ENCODE measurements around the gene TNIP3.
A peak's percentile ranks its signal among the peaks of the same experiment; 100 is the strongest.
"Not testable (repeated sequence)": the region's sequence is repeated elsewhere in the genome, so short reads cannot be mapped to it uniquely, and the experiment has no call there.

TNIP3 gene

DNA sequence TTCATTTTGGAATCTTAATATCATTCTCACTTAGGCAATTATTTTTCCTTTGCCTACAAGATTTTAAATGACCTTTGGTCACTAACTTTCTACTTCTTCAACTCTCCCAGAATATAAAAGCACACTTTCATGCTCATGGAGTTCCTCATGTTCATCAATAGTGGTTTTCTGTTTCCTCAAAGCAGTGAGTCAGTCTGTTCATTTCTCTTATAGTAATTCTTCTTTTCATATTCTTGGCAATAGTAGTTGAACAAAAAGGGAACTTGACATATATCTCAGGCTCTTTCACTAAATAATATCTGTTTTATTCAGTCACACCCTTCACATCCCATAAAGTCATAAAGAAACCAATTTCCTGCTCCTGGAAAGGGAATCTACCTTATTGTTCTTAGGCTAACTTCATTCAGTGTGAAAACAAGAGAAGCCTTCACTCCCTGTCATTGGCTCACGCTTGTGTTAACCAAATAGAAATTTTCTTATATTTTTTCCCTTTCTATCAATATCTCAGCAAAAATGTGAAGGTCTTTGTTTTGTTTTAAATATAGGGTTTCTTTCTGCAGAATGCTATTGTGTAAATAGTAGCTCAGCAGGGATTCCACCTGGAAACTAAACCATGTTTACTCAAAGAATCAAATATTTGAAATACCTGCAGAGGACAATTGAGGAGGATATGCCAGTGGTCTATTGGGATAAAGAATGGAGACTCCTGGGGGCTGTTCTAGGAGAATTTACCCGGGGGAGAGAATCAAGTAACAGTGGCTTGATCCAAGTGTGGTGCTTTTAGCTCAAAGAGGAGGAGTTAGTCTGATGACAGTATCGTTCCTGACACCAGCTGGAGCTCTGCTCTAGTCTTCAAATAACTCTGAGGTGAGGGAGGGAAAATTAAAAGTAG is 13.4 kb upstream of the TNIP3 start:
- DNase-seq (ENCODE audit: low spot score), result no peak

DNA sequence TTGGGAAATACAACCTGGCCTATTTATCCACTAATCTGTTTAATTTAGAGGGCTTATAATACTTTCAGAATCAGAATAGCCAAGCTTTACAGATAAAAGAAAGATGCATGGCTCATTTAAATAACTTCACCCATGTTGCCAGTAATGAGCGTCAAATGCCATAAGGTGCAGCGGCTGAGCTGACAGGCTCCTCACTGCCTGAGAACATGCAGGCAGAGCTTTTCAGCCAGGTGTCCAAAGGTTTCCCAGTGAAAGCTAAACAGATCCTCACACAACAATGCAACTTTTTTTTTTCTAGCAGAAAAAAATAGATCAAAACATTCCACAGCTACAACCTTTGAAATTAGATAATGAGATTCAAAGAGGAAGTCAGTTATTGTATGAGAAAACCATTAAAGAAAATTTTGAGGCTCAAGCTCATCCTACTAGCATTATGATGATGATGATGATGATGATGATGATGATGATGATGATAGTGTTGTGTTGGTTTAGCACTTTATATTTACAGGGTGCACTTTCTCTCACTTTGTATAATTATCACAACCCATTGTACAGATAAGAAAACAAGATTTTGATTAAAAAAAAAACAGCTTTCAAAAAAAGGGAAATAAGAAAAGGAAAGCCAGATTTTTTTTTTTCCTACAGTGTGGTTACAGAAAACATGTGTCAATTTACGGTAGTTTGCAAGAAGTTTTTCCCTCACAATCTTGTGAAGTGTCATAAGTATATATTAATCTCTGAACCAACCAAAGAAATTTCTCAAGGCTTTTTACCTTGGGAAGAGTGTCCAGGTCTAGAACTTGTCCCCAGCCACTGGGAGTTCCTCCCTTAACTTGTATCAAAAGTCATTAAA is 12.2 kb upstream of the TNIP3 start:
- no peak for DNase-seq (ENCODE audit: low spot score)

DNA sequence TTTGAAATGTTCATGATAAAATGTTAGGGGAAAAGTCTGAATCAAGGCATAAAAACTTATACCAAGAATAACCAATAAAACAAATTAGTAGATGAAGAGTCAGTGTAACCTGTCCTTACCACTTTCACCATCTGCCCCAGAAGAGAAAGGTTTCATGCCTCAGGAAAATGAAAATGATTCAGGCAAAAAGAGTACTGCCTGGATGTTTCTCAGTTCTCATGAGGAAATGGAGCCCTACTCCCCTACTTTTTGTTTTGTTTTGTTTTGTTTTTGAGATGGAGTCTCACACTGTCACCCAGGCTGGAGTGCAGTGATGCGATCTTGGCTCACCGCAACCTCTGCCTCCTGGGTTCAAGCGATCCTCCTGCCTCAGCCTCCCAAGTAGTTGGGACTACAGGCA is 7.4 kb upstream of the TNIP3 start:
- DNase-seq (ENCODE audit: low spot score), result not testable (repeated sequence)

DNA sequence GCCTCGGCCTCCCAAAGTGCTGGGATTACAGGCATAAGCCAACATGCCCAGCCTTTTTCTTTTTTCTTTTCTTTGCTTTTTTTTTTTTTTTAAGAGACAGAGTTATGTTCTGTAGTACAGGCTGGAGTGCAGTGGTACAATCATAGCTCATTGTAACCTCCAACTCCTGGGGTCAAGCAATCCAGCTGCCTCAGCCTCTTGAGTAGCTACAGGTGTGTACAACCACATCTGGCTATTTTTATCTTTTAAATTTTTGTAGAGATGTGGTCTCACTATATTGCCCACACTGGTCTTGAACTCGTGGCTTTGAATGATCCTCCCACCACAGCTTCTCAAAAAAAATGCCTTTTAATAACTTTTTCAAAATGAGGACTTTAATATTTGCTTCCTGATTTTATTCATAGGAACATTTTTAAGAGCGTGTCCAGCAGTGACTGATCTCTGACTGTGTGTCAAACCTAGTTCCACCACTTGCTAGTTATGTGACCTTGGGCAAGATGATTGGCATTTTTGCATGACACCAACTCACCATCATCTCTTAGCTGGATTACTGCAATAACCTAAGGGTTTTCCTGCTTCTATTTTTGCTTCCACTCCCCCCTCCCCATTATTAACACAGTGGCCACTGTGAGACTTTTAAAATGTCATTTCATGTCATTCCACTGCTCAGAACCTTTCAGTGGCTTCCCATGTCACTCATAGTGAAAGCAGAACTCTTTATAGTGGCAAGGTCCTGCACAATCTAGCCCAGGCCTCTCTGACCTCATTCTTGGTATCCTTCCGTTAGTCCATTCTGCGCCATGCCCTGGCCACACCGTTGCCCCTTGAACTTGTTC is 4.5 kb upstream of the TNIP3 start:
- DNase-seq (ENCODE audit: low spot score), result no peak

DNA sequence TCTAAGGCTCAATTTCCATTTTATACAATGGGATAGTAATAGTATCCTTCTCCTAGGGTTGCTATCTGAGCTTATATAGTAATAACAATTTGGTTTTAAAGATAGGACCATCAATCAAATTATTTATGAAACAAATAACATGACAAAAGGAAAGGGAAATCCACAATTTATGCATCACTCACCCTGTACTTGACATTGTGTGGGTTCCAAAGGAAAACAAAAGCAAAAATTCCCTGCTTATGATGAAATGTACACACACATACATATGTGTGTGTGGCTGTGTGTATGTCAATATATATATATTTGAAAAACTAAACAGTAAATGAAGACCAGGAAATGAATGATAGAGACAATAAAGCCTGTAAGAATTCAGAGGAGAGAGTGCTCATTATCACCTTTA is 2.9 kb upstream of the TNIP3 start:
- no peak for DNase-seq (ENCODE audit: low spot score)

DNA sequence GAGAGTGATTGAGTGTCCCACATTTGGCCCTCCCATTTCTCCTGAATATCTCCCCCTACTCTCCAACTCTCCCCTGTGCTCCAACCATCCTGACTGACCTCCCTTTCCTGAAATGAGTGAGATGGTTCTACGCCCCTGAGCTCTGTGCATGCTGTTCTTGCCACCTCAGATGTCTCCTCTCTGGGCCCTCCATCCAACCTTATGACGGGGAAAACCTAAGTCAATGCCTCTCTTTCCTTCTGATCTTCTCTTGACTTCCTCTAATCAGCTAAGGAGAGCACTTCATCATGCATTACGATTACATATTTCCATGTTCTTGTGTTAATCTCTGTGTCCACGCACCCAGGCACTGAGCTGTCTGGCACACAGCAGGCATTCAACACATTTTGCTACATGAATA is 1.1 kb upstream of the TNIP3 start:
- no peak for DNase-seq (ENCODE audit: low spot score)

DNA sequence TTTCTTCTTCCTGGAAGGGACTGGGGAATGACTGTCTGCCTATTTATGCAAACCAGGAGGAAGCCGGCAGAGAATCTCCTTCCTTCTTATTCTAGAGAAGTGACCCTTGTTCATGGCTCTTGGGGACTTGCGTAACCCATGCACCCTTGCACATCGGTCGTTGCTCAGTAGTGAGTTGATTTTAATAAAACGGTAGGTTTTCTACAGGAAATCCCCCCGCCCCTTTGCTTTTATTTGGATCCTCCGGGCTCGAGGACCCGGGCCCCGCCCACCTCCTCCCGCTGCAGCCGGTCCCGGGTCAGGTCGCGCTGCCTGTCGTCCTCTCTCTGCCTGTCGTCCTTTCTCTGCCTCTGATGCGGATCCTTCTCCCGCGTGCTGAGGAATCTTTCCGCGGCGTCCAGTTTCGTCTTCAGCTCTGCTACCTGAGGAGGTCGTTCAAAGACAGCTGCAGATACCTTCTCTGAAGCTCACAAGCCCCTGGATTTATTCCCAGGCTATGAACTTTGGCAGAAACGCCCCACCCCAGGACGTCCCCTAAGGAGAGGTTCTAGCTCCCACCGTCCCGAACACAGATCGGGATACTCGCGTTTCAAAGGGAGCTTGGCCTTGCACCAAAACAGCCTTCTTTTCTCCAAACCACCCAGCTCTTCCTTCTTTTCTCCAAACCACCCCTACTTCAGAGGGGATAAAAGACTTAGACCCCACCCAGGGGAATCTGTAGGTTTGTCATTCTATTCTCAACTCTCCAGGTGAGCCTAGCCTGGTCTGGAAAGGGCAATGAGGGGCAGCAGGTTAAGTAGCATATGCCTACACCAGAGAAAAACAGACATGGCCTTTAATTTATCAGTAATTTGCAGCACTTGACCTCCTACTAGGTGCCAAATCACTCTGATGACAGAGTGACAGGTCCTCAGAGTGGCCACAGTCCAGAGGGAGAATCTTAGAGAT is 7.0 kb downstream of the TNIP3 start:
- DNase-seq (ENCODE audit: low spot score), result peak; percentile 2

DNA sequence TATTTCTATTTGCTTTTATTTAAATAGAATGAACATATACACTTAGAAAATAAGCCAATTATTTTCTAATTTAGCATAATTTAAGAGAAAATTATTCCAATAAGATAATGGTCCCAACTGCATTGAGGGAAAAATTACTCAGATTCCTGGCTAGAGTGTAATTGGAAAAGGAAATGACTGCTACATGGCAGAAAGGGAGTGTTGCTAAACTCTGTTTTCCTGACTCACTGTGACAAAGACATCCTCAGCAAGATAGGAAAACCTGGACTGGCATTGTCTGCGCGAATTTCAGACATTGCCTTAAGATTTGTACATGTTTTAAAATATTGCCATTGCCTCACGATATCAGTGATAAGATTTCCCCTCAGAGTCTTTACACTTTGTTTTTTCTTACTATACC is 8.2 kb downstream of the TNIP3 start:
- no peak for DNase-seq (ENCODE audit: low spot score)

DNA sequence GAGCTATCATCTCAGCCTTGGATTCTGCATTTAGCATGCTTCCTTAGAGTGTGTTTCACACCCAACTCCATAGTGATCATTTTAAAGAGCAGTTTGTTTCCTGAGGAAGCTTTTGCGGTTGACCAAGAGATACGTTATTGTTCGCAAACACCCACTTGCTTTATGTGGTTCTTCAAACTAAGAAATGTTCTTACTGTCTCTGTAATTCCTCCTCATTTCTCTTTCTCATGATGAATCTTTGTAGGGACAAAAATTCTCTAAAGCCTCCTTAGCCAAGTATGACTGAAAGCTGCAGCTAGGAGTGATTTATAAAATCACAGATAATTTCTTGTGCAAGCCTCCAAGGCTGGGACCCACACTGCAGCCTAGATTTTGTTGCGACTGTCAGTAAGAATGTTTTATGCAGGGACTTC is 10.0 kb downstream of the TNIP3 start:
- no peak for DNase-seq (ENCODE audit: low spot score)

DNA sequence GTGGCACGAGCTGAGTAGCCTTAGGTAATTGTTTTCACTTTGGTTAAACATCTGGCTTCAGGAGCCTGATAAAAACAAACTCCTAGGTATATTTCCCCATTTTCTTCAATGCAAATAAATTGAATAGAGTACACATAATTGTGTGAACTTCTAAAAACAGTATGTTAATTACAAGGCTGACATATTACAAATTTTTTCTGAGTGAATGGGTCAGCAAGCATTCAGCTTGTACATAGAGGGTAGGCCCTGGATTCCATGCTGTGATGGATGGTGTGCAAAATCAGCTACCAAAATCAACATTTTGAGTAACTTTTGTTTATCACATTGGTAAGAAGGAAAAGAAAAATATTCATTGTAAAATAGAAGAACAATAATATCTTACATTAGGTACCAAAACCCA is 12.2 kb downstream of the TNIP3 start:
- no peak for DNase-seq (ENCODE audit: low spot score)

DNA sequence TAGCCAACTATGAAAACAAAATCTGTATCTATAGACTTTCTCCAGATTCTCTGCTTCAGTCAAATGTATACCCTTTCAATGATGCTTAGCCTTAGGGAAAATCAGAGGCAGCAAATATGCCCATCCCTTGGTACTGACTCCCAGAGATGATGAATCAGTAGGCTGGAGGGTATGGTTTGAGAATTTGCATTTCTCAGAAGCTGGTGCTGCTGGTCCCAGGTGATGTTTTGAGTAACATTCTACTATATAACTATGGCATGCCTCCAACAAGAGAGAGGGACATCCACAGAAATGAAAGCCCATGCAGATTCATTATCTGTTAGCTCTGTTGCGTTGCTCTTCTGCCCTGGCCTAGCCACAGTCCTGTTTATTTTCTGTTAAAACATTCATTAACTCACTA is 13.6 kb downstream of the TNIP3 start:
- DNase-seq (ENCODE audit: low spot score), result no peak

DNA sequence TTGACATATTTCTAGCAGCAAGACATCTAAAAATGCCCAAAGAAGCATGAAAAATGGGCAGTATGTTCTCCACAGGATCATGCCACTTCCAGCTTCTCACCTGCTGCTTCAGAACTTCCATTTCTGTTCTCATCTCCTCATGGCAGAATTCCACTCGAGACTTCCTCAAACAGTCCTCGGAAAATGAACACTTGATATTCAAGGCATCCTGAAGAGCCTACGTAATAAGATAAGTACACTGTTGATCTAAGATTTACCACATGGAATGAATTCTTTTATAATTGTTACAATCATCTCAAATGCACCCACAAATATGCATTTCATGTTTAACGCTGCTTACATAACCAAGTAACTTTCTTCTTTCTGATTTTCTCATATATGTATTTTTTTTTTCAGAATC is 14.1 kb downstream of the TNIP3 start:
- DNase-seq (ENCODE audit: low spot score), result no peak

DNA sequence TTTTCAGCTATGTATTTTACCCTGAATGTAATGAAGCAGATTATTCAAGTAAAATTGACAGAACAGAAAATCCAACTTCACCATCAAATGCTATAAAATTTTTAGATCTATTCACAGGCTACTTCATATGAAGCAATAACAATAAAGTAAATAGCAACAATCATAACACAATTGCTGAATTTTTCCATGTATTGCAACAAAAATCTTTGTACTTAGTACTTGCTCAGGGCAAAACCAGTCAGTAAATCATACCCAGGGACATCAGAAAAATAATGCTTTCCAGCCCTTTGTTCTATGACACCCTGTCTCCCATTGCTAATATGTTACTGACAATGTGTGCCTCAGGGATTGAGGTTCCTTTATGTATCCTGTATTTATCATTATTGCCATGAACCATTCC is 15.5 kb downstream of the TNIP3 start:
- no peak for DNase-seq (ENCODE audit: low spot score)

DNA sequence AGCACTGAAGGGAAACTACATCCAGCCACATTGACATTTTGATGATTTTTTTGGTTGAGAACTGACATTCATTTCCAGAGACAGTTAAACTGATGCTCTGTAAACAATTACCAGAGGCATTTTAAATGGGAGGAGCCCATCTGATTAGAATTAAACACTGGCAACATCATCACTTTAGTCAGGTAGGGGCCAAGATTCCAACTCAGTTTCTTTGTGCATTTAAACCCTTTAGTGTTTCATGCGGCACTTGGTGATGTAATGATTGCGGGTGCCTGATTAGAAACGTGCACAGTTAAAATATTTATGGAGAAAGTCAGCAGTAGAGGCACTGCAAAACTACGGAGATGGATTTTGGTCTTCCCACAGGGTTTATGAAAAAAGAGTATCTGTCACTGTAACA is 16.1 kb downstream of the TNIP3 start:
- DNase-seq (ENCODE audit: low spot score), result no peak

DNA sequence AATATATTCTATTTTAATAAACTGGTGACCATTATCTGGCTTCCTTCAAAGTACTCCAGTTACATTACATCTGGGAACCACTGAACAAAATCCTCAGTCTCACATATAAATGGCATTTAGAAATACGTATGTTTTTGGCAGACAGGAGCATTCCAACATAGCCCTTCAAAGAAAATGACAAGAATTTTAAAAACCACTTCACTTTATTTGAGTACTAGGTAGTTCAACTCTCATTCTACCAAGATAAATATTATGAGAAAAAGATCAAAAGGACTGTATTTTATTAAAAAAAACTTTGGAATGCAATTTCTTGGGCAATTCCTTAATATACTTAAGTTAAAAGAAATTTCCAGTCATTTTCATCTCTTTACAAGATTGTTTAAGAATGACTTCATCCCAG is 17.6 kb downstream of the TNIP3 start:
- no peak for DNase-seq (ENCODE audit: low spot score)

DNA sequence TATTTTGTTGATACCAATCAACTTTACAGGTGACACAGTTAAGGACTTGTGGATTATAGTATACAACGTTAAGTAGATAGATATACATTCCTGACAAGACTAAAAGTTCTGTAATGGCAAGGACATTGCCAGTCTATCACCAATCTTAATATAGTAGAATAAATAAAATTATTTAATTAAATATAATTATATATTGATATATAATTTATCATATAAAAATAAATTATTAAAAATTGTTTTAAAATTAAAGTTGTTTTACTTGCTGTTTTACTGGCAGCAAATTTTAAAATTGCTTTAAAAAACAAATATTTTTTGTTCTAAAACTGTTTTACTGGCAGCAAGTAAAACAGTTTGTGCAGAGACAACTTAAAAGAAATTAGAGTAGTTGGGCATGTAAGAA is 18.7 kb downstream of the TNIP3 start:
- no peak for DNase-seq (ENCODE audit: low spot score)

DNA sequence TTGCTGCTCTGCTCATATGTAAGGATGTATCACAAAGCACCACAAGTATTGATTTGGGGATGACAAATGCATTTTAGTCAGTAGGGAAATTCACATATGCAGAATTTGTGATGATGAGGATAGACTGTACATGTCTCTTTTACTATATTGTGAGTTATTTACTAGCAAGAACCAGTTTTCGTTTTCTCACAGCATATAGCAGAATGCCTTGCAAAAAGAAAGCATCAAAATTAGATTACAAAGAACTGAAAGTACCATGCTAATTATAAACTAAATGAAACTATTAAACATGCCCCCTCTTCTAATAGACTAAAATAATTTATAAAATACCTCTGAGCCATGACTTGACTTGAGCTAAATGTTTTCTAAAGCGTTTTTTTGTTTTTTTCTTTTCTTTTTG is 20.1 kb downstream of the TNIP3 start:
- DNase-seq (ENCODE audit: low spot score), result no peak

DNA sequence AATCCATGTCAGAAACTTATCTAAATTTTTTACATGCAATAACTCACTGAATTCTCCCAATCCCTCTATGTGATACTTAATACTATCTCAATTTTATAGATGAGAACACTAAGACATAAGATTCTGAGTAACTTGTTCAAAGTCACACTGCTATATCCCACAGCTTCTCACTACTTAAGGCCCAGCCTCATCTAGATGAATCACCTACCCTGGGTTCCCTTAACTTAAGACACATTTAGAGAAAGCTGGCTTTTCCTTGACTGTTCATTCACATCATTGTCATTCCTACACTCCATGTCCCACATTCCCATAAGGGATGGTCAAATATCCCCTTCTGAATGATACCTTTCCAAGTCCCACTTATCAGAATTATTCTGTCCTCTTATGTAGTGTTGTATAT is 21.0 kb downstream of the TNIP3 start:
- no peak for DNase-seq (ENCODE audit: low spot score)

DNA sequence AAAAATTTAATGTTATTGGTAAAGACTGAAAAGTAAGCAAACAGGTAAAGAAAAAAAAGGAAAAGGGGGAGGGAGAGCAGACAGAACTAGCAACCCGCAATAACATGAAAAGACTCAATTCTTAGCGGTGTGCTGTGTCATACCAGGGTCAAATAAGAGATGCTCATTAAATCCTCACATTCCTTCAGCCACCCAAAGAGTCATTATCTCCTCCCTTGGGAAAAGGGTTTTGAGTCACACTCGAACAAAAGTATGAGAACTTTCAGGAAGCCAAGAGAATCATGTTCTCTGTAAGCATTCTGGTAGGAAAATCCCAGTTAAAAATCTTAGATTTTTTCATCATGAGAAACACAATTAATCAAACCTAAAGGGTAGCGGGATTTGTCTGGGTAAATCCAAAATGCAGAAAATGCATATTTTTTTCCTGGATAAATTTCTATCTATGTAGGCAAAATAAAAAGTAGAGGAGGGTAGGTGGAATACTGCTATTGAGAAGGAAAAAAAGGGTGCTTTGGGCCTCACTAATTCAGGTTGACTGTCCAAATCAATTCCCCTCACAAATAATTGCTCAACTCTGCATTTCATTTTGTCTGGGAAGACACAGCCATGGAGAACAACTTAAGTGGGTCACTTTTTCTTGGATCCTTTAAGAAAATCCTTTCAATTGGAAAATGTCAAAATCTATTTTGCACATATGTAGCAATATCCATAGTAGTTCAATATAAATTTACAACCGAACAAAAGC is 23.2 kb downstream of the TNIP3 start:
- DNase-seq (ENCODE audit: low spot score), result no peak

DNA sequence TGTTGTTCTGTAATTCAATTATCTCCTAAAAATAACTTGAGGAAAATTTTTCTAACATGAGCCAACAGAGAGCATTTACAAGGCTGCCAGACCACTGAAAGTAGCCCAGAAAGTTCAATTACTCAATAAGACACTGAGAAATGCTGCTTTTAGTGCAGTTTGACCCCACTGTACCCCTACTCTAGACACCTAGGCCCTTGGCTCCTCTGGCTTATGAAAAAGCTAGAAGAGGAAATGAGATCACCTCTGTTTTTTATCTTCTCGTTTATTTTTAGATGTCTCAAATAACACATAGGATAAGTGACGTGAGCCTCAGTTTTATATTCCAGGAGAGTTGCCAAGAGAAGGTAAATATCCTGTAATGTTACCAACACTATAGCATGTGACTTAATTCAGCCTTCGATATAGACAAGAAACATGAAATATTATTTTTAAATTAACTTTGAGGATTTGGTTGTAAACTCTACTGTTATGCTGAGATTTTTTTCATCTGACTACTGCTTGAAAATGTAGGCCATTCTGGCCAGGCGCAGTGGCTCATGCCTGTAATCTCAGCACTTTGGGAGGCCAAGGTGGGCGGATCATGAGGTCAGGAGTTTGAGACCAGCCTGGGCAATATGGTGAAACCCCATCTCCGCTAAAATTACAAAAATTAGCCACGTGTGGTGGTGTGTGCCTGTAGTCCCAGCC is 24.4 kb downstream of the TNIP3 start:
- no peak for DNase-seq (ENCODE audit: low spot score)

Measured in SW480 (cell line).